HG02973 (cell line): ENCODE results near the gene WBP2NL.

Experiments used
- ATAC-seq: cut with Tn5 transposase; IDR thresholded peaks from one replicate; pipeline ENCODE4 v1.9.1; 2021; ENCODE audit warnings: moderate library complexity; ENCODE audit not compliant: unreplicated experiment

WBP2NL gene

DNA sequence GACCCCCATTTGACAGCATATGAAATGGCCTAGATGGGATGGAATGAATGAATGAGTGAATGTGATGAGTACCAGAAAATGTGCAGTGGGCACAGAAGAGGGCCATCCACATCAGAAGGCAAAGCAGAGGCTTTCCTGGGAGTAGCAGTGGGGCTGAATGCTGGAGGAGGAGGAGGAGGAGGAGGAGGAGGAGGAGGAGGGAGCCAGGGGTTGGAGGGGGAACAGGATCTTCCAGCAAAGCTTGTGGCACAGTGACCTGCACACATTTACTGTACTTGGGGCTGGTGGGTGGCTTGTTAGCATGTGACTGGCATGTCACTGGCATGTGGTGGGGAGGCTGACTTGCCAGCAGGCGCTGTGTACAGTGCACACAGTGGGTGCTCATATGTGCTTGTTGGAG lies 19.9 kb upstream of the WBP2NL start:
- no peak for ATAC-seq

DNA sequence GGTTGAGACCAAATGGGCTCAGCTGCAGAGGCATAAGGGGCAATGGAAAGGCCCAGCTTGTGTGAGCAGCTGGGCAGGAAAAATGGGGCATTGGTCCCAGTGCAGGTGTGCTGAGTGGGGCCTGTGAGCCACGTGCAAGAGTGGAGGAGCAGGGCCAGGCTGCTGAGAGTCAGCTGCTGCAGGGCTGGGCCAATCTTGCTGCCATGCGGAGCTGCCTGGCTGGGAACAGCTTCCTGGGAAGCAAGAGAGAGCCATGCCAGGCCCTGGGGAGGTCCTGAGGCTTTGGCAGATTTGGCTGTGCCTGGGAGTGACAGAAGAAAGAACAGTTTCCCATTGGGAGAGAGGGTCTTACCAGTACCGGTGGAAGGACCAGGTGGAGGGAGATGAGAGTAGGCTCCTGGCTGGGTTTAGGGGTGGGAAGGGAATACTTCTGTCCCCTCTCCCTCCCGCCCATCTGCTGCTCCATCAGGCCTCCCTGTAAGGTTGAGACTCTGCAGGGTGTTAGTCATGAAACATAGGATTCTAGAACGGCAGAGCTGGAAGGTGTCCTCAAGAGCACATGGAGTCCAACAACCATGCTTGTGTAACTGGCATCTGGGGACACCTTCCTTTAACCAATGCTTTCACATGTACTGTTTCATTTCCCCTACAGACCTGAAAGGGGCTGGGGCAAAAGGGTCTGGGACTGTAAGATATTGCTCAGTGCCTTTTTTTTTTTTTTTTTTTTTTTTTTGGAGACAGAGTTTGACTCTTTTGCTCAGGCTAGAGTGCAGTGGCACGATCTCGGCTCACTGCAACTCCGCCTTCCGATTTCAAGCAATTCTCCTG lies 19.0 kb upstream of the WBP2NL start:
- ATAC-seq: no peak

GRCh38 chr22:41982865-41983264 lies 15.7 kb upstream of the WBP2NL start:
- no peak for ATAC-seq

- ATAC-seq: no peak
These were observed 14.8 kb upstream of the WBP2NL start for GRCh38 chr22:41983513-41984405.

GRCh38 chr22:41987276-41987675 lies 11.3 kb upstream of the WBP2NL start:
- ATAC-seq: no peak

DNA sequence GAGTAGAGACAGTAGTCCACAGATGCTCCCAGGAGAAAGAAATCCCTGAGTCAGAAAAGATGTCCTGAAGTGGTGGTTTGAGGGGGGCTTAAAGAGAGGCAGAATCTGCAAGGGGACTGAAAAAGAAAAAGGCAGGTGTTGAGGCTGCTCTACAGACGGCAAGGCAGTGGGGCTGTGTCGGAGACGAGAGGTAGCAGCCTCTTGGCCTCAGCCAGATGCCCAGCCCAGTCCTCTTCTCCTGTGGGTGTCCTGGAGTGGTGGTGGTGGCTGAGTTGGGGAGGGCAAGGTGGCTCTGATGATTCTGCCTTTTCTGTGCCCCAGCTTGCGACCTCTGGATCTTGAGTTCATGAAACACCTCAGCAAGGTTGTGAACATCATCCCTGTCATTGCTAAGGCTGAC lies 9.3 kb upstream of the WBP2NL start:
- no peak for ATAC-seq

- no peak for ATAC-seq
These were observed 7.5 kb upstream of the WBP2NL start for GRCh38 chr22:41991111-41991510.

DNA sequence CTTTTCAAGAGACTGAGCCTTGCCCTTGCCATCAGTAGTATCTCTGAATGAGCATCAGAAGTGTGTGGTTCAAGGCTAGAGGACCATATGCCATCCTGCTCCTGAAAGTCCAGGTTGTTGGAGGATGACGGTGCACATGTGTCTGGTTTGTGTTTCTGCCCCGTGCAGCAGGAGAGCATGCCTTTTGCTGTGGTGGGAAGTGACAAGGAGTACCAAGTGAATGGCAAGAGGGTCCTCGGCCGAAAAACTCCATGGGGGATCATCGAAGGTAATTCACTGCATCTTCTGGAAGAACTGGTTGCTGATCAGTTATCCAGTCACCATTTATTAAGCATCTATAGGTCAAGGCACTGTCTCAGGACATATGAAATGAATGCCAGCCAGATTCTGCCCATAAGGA lies 6.1 kb upstream of the WBP2NL start:
- ATAC-seq: no peak

GRCh38 chr22:41995211-41995610 lies 3.4 kb upstream of the WBP2NL start:
- no peak for ATAC-seq

- ATAC-seq: no peak
These were observed 1.8 kb upstream of the WBP2NL start for GRCh38 chr22:41996826-41997225.

GRCh38 chr22:42000466-42000865 lies 1.9 kb downstream of the WBP2NL start:
- ATAC-seq: no peak

DNA sequence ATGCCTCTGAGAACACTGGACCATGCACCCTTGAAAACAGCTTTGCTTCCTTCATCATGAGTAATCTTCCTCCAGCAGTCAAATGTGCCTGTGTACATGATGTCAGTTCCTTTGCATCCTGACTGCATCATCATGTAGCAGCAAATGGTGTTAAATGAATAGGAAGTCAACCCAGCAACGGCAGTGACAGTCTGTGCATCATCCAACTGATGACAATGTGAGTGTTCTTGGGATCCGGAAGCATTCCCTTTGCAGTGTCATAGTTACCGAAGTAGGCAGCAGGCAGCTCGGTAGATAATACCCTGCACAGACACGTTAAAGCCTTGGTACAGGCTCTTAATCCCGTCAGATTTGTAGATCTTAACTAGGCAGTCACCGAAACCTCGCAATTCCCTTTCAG lies 2.5 kb downstream of the WBP2NL start:
- no peak for ATAC-seq

DNA sequence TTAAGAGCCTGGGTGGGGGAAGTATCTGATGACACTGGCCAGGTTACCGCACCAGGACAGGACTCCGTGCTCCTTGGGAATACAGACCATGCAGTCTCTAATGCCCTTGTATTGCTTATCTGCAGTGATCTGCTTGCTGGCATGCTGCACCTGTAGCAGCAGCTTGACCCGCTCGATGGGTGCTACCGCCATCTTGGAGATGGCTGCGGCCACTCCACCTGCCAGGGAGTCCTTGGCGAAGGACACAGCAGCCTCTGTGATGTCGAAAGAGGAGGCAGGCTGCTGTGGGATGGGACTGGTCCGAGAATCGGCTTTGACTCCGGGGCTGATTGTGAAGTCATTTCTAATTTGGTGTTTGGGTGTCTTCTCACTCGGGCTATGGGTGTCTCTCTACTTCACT lies 3.1 kb downstream of the WBP2NL start:
- ATAC-seq: no peak

DNA sequence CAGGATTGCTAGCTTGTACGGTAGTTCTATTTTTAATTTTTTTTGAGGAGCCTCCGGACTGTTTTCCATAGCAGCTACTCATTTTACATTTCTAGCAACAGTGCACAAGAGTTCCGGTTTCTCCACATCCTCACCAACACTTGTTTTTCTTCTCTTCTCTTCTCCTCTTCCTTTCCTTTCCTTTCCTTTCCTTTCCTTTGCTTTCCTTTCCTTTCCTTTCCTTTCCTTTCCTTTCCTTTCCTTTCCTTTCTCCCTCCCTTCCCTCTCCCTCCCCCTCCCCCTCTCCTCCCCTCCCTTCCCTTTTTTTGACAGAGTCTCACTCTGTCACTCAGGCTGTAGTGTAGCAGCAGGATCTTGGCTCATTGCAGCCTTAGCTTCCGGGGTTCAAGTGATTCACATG lies 9.3 kb downstream of the WBP2NL start:
- ATAC-seq: no peak

- no peak for ATAC-seq
These were observed 12.2 kb downstream of the WBP2NL start for GRCh38 chr22:42010778-42011177.

DNA sequence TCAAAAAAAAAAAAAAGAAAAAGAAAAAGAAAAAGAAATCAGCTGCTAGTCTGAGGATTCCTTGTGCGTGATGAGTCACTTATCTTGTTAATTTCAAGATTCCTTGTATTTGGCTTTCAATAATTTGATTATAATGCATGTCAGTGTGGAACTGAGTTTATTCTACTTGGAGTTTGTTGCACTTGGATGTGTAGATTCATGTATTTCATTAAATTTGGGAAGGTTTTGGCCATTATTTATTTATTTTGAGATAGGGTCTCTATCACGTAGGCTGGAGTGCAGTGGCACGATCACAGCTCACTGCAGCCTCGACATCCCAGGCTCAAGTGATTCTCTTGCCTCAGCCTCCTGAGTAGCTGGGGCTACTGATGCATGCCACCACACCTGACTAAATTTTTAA lies 14.8 kb downstream of the WBP2NL start:
- ATAC-seq: no peak

DNA sequence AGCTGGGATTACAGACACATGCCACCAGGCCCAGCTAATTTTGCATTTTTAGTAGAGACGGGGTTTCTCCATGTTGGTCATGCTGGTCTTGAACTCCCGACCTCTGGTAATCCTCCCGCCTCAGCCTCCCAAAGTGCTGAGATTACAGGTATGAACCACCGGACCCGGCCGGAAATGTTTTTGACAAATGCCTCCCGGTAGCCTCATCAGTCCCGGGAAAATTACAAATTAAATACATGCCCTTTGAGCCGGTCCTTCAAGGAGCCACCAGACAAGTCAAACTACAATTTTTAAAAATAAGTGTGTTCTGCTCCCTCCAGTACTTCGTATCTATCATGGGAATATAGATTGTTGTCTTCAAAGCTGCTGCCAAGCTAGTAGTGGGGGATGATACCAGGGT lies 17.5 kb downstream of the WBP2NL start:
- no peak for ATAC-seq

- ATAC-seq: no peak
These were observed 19.6 kb downstream of the WBP2NL start for GRCh38 chr22:42018224-42018623.

DNA sequence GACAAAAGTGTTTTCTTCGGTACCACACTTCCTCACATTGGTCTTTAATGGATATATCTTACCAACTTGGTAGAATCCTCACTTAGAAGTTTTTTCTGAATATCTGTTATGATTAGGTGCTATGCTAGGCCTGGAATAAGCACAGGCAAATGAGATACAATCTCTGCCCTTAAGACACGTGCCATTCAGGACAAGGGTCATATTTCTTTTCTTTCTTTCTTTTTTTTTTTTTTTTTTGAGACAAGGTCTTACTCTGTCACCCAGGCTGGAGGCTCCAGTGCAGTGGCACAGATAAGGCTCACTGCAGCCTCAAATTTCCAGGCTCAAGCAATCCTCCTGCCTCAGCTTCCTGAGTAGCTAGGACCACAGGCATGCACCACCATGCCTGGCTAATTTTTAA lies 23.0 kb downstream of the WBP2NL start:
- ATAC-seq: no peak

DNA sequence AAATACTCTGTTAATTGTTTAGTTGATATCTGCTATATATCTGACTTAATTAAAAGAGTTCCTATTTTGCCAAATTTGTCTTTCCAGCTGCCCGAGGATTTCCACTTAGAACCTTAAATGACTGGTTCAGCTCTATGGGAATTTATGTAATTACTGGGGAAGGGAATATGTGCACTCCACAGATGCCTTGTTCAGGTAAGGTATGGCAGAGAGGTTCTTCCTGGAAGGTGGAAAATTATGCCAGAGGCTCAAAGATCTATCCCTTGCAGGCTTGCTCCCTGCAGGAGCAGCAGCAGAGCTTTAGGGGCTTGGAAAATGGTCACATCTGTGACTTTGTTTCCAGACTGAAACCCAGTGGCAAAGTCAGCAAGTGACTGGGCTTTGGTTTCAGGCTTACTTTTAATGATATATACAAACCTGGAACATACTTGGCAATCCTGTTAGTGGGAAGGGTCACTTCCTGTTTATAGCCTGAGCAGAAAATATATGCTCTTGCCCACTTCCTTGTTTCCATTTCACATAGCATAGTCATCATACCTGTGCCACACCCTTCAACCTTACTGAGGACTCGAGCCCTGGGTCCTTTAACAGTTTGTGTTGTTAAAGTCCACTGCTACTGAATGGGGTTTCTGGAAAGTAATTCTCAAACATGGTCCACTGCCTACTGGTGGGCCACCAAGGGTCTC lies 23.7 kb downstream of the WBP2NL start:
- ATAC-seq: no peak

- ATAC-seq: no peak
These were observed 26.8 kb downstream of the WBP2NL start for GRCh38 chr22:42025421-42025820.

- no peak for ATAC-seq
These were observed 28.1 kb downstream of the WBP2NL start for GRCh38 chr22:42026705-42027104.
